ENCODE measurements around the gene LRRC42.

DNA sequence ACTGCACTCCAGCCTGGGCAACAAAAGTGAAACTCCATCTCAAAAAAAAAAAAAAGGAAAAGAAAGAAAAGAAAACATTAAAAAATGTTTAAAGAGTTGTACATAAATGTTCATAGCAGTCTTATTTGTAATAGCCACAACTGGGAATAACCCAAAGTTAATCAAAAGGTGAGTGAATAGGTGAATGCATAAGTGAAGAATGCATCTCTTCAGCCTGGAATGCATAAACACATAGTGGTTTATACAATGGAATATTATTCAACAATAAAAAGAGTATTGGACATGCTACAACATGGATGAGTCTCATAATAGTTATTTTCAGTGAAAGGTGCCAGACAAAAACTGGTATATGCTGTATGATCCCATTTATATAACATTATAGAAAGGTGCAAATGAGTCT is 53.8 kb downstream of the LRRC42 start:
- TF ChIP-seq, protein P1, sequence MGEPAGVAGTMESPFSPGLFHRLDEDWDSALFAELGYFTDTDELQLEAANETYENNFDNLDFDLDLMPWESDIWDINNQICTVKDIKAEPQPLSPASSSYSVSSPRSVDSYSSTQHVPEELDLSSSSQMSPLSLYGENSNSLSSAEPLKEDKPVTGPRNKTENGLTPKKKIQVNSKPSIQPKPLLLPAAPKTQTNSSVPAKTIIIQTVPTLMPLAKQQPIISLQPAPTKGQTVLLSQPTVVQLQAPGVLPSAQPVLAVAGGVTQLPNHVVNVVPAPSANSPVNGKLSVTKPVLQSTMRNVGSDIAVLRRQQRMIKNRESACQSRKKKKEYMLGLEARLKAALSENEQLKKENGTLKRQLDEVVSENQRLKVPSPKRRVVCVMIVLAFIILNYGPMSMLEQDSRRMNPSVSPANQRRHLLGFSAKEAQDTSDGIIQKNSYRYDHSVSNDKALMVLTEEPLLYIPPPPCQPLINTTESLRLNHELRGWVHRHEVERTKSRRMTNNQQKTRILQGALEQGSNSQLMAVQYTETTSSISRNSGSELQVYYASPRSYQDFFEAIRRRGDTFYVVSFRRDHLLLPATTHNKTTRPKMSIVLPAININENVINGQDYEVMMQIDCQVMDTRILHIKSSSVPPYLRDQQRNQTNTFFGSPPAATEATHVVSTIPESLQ (CRISPR knock-in tag; IDR thresholded peaks at IDR 0.05) = no peak
- TF ChIP-seq ZNF317 (CRISPR knock-in tag; IDR thresholded peaks at IDR 0.05; ENCODE audit: borderline replicate concordance, low read depth) = no peak
- TF ChIP-seq, protein P2, sequence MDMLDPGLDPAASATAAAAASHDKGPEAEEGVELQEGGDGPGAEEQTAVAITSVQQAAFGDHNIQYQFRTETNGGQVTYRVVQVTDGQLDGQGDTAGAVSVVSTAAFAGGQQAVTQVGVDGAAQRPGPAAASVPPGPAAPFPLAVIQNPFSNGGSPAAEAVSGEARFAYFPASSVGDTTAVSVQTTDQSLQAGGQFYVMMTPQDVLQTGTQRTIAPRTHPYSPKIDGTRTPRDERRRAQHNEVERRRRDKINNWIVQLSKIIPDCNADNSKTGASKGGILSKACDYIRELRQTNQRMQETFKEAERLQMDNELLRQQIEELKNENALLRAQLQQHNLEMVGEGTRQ (CRISPR knock-in tag; IDR thresholded peaks at IDR 0.05) = no peak
- TF ChIP-seq, protein P3, sequence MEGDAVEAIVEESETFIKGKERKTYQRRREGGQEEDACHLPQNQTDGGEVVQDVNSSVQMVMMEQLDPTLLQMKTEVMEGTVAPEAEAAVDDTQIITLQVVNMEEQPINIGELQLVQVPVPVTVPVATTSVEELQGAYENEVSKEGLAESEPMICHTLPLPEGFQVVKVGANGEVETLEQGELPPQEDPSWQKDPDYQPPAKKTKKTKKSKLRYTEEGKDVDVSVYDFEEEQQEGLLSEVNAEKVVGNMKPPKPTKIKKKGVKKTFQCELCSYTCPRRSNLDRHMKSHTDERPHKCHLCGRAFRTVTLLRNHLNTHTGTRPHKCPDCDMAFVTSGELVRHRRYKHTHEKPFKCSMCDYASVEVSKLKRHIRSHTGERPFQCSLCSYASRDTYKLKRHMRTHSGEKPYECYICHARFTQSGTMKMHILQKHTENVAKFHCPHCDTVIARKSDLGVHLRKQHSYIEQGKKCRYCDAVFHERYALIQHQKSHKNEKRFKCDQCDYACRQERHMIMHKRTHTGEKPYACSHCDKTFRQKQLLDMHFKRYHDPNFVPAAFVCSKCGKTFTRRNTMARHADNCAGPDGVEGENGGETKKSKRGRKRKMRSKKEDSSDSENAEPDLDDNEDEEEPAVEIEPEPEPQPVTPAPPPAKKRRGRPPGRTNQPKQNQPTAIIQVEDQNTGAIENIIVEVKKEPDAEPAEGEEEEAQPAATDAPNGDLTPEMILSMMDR (IDR thresholded peaks at IDR 0.05) = no peak
- TF ChIP-seq NR2C2 (CRISPR knock-in tag; IDR thresholded peaks at IDR 0.05) = no peak
- TF ChIP-seq, protein P4, sequence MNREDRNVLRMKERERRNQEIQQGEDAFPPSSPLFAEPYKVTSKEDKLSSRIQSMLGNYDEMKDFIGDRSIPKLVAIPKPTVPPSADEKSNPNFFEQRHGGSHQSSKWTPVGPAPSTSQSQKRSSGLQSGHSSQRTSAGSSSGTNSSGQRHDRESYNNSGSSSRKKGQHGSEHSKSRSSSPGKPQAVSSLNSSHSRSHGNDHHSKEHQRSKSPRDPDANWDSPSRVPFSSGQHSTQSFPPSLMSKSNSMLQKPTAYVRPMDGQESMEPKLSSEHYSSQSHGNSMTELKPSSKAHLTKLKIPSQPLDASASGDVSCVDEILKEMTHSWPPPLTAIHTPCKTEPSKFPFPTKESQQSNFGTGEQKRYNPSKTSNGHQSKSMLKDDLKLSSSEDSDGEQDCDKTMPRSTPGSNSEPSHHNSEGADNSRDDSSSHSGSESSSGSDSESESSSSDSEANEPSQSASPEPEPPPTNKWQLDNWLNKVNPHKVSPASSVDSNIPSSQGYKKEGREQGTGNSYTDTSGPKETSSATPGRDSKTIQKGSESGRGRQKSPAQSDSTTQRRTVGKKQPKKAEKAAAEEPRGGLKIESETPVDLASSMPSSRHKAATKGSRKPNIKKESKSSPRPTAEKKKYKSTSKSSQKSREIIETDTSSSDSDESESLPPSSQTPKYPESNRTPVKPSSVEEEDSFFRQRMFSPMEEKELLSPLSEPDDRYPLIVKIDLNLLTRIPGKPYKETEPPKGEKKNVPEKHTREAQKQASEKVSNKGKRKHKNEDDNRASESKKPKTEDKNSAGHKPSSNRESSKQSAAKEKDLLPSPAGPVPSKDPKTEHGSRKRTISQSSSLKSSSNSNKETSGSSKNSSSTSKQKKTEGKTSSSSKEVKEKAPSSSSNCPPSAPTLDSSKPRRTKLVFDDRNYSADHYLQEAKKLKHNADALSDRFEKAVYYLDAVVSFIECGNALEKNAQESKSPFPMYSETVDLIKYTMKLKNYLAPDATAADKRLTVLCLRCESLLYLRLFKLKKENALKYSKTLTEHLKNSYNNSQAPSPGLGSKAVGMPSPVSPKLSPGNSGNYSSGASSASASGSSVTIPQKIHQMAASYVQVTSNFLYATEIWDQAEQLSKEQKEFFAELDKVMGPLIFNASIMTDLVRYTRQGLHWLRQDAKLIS (CRISPR knock-in tag; IDR thresholded peaks at IDR 0.05; ENCODE audit: borderline replicate concordance) = no peak
